Testis (tissue), 3 donors: ENCODE results near the gene PRKG1. TPM values are rescaled to one million over a fixed set of nuclear protein-coding genes. Genes with fewer than 3 reads are reported as not detected.

Experiments
- DNase-seq: peaks from one replicate; pipeline ENCODE4 v3.0.0-alpha.2; 2019
- H3K27ac ChIP-seq, 2 donors: fragments of 200-600 bp; sonication (generic); one replicate each; pipeline ENCODE4 v1.5.1; 2019
- H3K27me3 ChIP-seq: fragments of 200-600 bp; sonication (generic); one replicate; pipeline ENCODE4 v1.5.1; 2019
- H3K36me3 ChIP-seq: fragments of 200-600 bp; sonication (generic); one replicate; pipeline ENCODE4 v1.5.1; 2017; ENCODE audit warnings: low read depth; ENCODE audit errors: missing control alignments
- H3K4me1 ChIP-seq: fragments of 200-600 bp; sonication (generic); one replicate; pipeline ENCODE4 v1.5.1; 2019
- H3K4me3 ChIP-seq, 2 donors: fragments of 200-600 bp; sonication (generic); one replicate each; pipeline ENCODE4 v1.5.1; 2017 to 2019
- H3K9me3 ChIP-seq: fragments of 200-600 bp; sonication (generic); one replicate; pipeline ENCODE4 v1.5.1; 2017
- CTCF ChIP-seq, 3 experiments: fragments of 450-650 bp in 2 of 3; fragments of 200-600 bp in 1 of 3; sonication (generic) in 1 of 3; IDR thresholded peaks; one replicate each; pipeline ENCODE4 v1.5.1; 2016 to 2019; ENCODE audit warnings: antibody characterized with exemption in 3 of 3, mild to moderate bottlenecking in 2 of 3, moderate library complexity in 1 of 3
- POLR2A ChIP-seq: fragments of 450-650 bp; IDR thresholded peaks from one replicate; pipeline ENCODE4 v1.6.1; 2017; ENCODE audit warnings: antibody characterized with exemption, mild to moderate bottlenecking, moderate library complexity
- WGBS, 2 donors: methylation state at CpG; one replicate each; pipeline ENCODE4 v1.1.5; 2018; 5-methylcytosine and 5-hydroxymethylcytosine counted together
- intact Hi-C: fragments of 100-400 bp; cut with DNase I; formaldehyde crosslinking; loops from one replicate; pipeline ENCODE4 v1.15.1; 2023; ENCODE audit warnings: low total_unique reads
- polyA plus RNA-seq: library from polyadenylated mRNA; stranded (reverse); fragments of 350-450 nt; fragmentation: Illumina TruSeq; extraction: RNeasy Lipid Tissue Mini Kit (QIAGEN cat#74804); gene quantifications from one replicate; pipeline ENCODE4 v1.2.3, GENCODE V29; 2014; ENCODE audit warnings: low read depth, low replicate concordance; ENCODE audit not compliant: insufficient read depth
- total RNA-seq, 2 donors: library from RNA; depleted of rRNA; stranded (reverse); fragments of >200 nt; gene quantifications; one replicate each; pipeline ENCODE4 v1.2.3, GENCODE V29; 2016

Gene PRKG1
- total and polyA plus RNA-seq, 3 donors from 2014 or later: 6.3 to 15.3 (median 12.5) TPM

DNA sequence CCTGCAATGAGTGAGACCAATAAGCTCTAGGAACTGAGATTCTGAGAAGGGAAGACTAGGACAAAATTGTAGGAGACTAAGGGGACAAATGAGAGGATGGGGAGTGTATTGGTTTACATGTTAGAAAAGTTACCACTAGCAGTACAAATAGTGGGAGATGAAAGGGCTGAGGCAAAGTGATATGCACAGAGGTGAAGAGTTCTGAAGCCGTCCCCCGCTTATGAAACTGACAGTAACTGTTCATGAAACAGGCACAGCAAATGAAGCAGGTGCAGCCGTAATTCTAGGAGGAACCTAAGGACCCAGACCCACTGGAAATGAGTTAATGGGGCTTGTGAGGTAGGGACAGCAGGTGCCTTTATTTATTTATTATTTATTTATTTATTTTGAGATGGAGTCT, 211.3 kb downstream of the PRKG1 start:
- Histone ChIP-seq H3K27ac (no peak overlapping the region), H3K4me1 (no peaks in the 10 kb centered on the region), H3K27me3 (no peaks in the 10 kb centered on the region), H3K9me3 (no peaks in the 10 kb centered on the region), H3K4me3 (no peak overlapping the region), H3K36me3 (no peaks in the 10 kb centered on the region)
- no peak for TF ChIP-seq POLR2A
- TF ChIP-seq CTCF (IDR thresholded peaks at IDR 0.05): no peak
- no peak for DNase-seq
- intact Hi-C loops: no loop called here
- 95 to 97% methylated on average over 3 of the region's 3 CpGs for WGBS, 2 donors

GRCh38 chr10:51288511-51288910, 214.2 kb downstream of the PRKG1 start:
- intact Hi-C loops: no loop called here
- TF ChIP-seq POLR2A: no peak
- TF ChIP-seq CTCF (IDR thresholded peaks at IDR 0.05): no peak
- DNase-seq: no peak
- Histone ChIP-seq H3K36me3 (no peaks in the 10 kb centered on the region), H3K4me1 (no peaks in the 10 kb centered on the region), H3K27ac (no peak overlapping the region), H3K9me3 (no peaks in the 10 kb centered on the region), H3K27me3 (no peaks in the 10 kb centered on the region), H3K4me3 (no peak overlapping the region)

DNA sequence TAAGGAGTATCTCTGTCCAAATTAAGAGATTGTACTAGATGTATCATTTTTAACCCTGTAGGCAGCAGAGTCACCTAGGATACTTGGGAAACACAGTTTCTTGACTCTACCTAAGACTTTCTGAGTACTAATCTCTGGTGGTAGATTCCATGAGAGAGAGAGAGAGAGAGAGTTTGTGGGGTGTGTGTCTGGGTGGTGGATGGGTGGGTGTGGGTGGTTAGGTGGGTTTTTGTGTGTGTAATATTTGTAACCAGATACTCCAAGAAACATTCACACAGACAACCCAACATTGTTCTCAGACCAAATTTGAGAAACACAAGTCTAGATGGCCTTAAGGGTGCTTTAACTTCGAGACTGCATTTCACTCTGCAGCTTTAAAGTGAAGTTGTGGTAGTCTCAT, 215.2 kb downstream of the PRKG1 start:
- intact Hi-C loops: no loop called here
- no peaks in the 10 kb centered on the region for H3K9me3 ChIP-seq
- H3K4me1 ChIP-seq: no peaks in the 10 kb centered on the region
- H3K27me3 ChIP-seq: no peaks in the 10 kb centered on the region
- no peaks in the 10 kb centered on the region for H3K36me3 ChIP-seq
- TF ChIP-seq CTCF (IDR thresholded peaks at IDR 0.05): no peak
- TF ChIP-seq POLR2A: no peak
- no peak for DNase-seq
- H3K27ac ChIP-seq: no peak overlapping the region
- 90 to 93% methylated on average over 1 of the region's 1 CpG for WGBS, 2 donors
- H3K4me3 ChIP-seq: no peak overlapping the region

DNA sequence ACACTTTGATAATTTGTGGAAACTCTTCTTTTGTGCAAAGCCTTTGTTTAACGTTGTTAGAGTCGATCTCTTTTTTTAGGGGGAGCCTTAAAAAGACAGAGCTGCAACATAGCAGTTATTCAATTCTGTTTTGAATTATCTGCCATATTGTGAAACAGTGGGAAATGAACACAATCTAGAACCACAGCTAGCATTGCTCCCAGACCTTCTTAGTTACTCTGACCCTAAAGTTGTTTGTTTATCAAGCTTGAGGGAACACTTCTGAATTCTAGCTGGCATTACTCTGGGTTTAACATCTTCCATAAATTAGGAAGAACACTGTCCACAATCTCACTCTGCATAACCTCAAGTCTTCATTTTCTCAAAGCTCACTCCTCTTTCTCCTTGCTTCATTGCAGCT, 217.7 kb downstream of the PRKG1 start:
- WGBS, 2 donors: 71 to 80% methylated on average over 2 of the region's 2 CpGs
- TF ChIP-seq CTCF (IDR thresholded peaks at IDR 0.05) (no peak), POLR2A (no peak)
- no peaks in the 10 kb centered on the region for H3K27me3 ChIP-seq
- intact Hi-C loops: no loop called here
- H3K9me3 ChIP-seq: no peaks in the 10 kb centered on the region
- H3K4me3 ChIP-seq: no peak overlapping the region
- no peaks in the 10 kb centered on the region for H3K36me3 ChIP-seq
- no peak overlapping the region for H3K27ac ChIP-seq
- H3K4me1 ChIP-seq: no peaks in the 10 kb centered on the region
- DNase-seq: no peak

DNA sequence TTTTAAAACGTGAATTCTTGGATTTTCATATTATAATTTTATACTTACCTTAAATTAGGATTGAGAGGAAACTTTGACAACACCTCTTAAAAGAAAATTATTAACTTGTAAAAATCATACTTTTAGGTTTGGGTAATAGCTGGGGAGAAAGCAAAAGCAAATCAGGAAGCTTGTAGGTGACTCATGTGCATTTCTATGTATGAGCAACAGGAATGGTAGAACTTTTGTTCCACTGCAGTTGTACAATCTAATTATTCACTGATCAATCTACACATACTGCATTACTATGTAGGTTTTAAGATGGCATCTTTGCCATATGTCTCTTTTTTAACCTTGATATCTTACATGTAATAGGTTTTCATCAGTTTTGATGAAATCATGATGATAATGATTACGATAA, 223.2 kb downstream of the PRKG1 start:
- Histone ChIP-seq H3K27ac (no peak overlapping the region), H3K4me3 (no peak overlapping the region), H3K36me3 (no peaks in the 10 kb centered on the region), H3K4me1 (no peaks in the 10 kb centered on the region), H3K27me3 (no peaks in the 10 kb centered on the region), H3K9me3 (no peaks in the 10 kb centered on the region)
- DNase-seq: no peak
- intact Hi-C loops: no loop called here
- no peak for TF ChIP-seq POLR2A
- no peak for TF ChIP-seq CTCF (IDR thresholded peaks at IDR 0.05)
- 91 to 92% methylated on average over 2 of the region's 2 CpGs for WGBS, 2 donors
